B cell (primary cell): ENCODE results near the gene MYL6B. TPM values are rescaled to one million over a fixed set of nuclear protein-coding genes. Genes with fewer than 3 reads are reported as not detected.

Source experiments
- ATAC-seq: fragments of 200-7000 bp; cut with Tn5 transposase; one replicate; pipeline ENCODE4 v1.10.0; 2021; ENCODE audit warnings: low read depth, mild to moderate bottlenecking, moderate number of reproducible peaks, moderate library complexity
- CTCF ChIA-PET: fragments of 350-600 bp; sonication (Branson Sonifier 250); formaldehyde crosslinking; loops from one replicate; lab custom pipeline; 2021; ENCODE audit warnings: antibody characterized with exemption, inconsistent platforms; lab: Charles Lee
- POLR2A ChIA-PET: fragments of 350-600 bp; sonication (Branson Sonifier 250); formaldehyde crosslinking; loops from one replicate; lab custom pipeline; 2021; ENCODE audit warnings: antibody characterized with exemption; lab: Charles Lee
- DNase-seq: peaks from one replicate; pipeline ENCODE4 v3.0.0; 2013
- H2AFZ ChIP-seq: 2 replicates; pipeline ENCODE4 v1.6.1; 2012; ENCODE audit warnings: mild to moderate bottlenecking, low read depth, low read length; ENCODE audit not compliant: insufficient read depth, poor library complexity, severe bottlenecking
- H3K27ac ChIP-seq, 2 donors: 1 replicate in 1 of 2; 2 replicates in 1 of 2; pipeline ENCODE4 v1.5.1; 2012 to 2013; ENCODE audit warnings: low read length in 2 of 2, mild to moderate bottlenecking in 2 of 2, moderate library complexity in 1 of 2
- H3K27me3 ChIP-seq, 4 experiments: fragments of 200-600 bp in 1 of 4; sonication (generic) in 1 of 4; replicated peaks in 1 of 4; 1 replicate in 2 of 4; 2 replicates in 2 of 4; pipeline versions ENCODE4 v1.6.1 to v1.7.0; 2013 to 2016; ENCODE audit warnings: low read length in 3 of 4, mild to moderate bottlenecking in 2 of 4, mixed read lengths in 1 of 4, moderate library complexity in 1 of 4; ENCODE audit not compliant: insufficient read depth in 4 of 4, control insufficient read depth in 3 of 4; ENCODE audit errors: control extremely low read depth in 1 of 4
- H3K36me3 ChIP-seq, 2 experiments: replicated peaks in 1 of 2; 1 replicate in 1 of 2; 2 replicates in 1 of 2; pipeline versions ENCODE4 v1.6.1 to v1.7.1; 2013; ENCODE audit warnings: low read length in 1 of 2; ENCODE audit not compliant: insufficient read depth in 2 of 2, control insufficient read depth in 1 of 2; ENCODE audit errors: control extremely low read depth in 1 of 2, extremely low read depth in 1 of 2
- H3K4me1 ChIP-seq, 2 donors: fragments of 200-600 bp in 1 of 2; sonication (generic) in 1 of 2; 1 replicate in 1 of 2; 2 replicates in 1 of 2; pipeline versions ENCODE4 v1.5.1 to v1.6.1; 2013 to 2017; ENCODE audit warnings: low read length in 2 of 2; ENCODE audit not compliant: control insufficient read depth in 2 of 2, insufficient read depth in 2 of 2
- H3K4me2 ChIP-seq: replicated peaks from 2 replicates; pipeline ENCODE3; 2012; ENCODE audit warnings: mild to moderate bottlenecking, low read depth, low read length; ENCODE audit not compliant: poor library complexity, severe bottlenecking
- H3K4me3 ChIP-seq, 5 experiments: fragments of 200-600 bp in 1 of 5; sonication (generic) in 1 of 5; 1 replicate in 3 of 5; 2 replicates in 2 of 5; pipeline versions ENCODE4 v1.5.1 to v1.7.0; 2011 to 2016; ENCODE audit warnings: low read length in 4 of 5, mild to moderate bottlenecking in 4 of 5, low read depth in 2 of 5, control low read depth in 1 of 5, moderate library complexity in 1 of 5; ENCODE audit not compliant: insufficient read depth in 1 of 5; ENCODE audit errors: control extremely low read depth in 1 of 5, extremely low read depth in 1 of 5
- H3K79me2 ChIP-seq: fragments of 200-600 bp; sonication (generic); one replicate; pipeline ENCODE4 v1.6.0; 2016; ENCODE audit warnings: low read length; ENCODE audit not compliant: control insufficient read depth, insufficient read depth
- H3K9ac ChIP-seq: fragments of 200-600 bp; sonication (generic); 2 replicates; pipeline ENCODE4 v1.6.1; 2017; ENCODE audit warnings: mild to moderate bottlenecking, low read length, moderate library complexity
- H3K9me3 ChIP-seq, 3 donors: one replicate each; pipeline versions ENCODE4 v1.6.1 to v1.7.1; 2013; ENCODE audit warnings: low read length in 2 of 3; ENCODE audit not compliant: control insufficient read depth in 2 of 3, insufficient read depth in 1 of 3; ENCODE audit errors: control extremely low read depth in 1 of 3
- H4K20me1 ChIP-seq: 2 replicates; pipeline ENCODE4 v1.6.0; 2012; ENCODE audit warnings: mild to moderate bottlenecking, low read length; ENCODE audit not compliant: insufficient read depth, control insufficient read depth, poor library complexity, severe bottlenecking
- H3K27ac Mint-ChIP-seq: one replicate; pipeline ENCODE4 v1.8.0; 2021; ENCODE audit warnings: mixed read lengths
- H3K27me3 Mint-ChIP-seq: one replicate; pipeline ENCODE4 v1.8.0; 2021; ENCODE audit warnings: mixed read lengths
- H3K4me1 Mint-ChIP-seq: one replicate; pipeline ENCODE4 v1.8.0; 2021; ENCODE audit warnings: mixed read lengths
- H3K4me3 Mint-ChIP-seq: one replicate; pipeline ENCODE4 v1.8.0; 2021; ENCODE audit warnings: mixed read lengths
- H3K9me3 Mint-ChIP-seq: one replicate; pipeline ENCODE4 v1.8.0; 2022; ENCODE audit warnings: mixed read lengths; ENCODE audit not compliant: insufficient read depth
- EZH2 ChIP-seq: IDR thresholded peaks from 2 replicates; pipeline ENCODE4 v1.6.1; 2012; ENCODE audit warnings: borderline replicate concordance, low read depth, mild to moderate bottlenecking, moderate library complexity, low read length; ENCODE audit not compliant: insufficient read depth, poor library complexity, severe bottlenecking
- WGBS: methylation state at CpG from one replicate; pipeline ENCODE4 v1.1.5; 2013; ENCODE audit warnings: missing lambda C conversion rate; ENCODE audit not compliant: insufficient coverage; 5-methylcytosine and 5-hydroxymethylcytosine counted together
- intact Hi-C: fragments of 100-400 bp; cut with micrococcal nuclease; formaldehyde crosslinking; loops from one replicate; pipeline ENCODE4 v1.10.0; 2022
- polyA plus RNA-seq: library from polyadenylated mRNA; depleted of rRNA; stranded (reverse); fragments of >200 nt; gene quantifications from 2 replicates; pipeline ENCODE4 v1.2.3, GENCODE V29; 2012
- total RNA-seq, 2 donors: library from RNA; stranded (reverse); fragments of 120-200 nt in 1 of 2; gene quantifications; 1 replicate in 1 of 2; 2 replicates in 1 of 2; pipeline versions ENCODE4 v1.2.3 to v1.2.4, GENCODE V29; 2013 to 2022
- TF ChIP-seq, protein P1 (sequence below): fragments of 200-600 bp; IDR thresholded peaks from one replicate; pipeline ENCODE4 v1.8.0; 2022; ENCODE audit warnings: antibody characterized with exemption, mild to moderate bottlenecking

MYL6B gene
- total and polyA plus RNA-seq, 2 donors (not counting 1 experiment from before 2014, with no cell fraction given) = 25.7 to 27.8 TPM

DNA sequence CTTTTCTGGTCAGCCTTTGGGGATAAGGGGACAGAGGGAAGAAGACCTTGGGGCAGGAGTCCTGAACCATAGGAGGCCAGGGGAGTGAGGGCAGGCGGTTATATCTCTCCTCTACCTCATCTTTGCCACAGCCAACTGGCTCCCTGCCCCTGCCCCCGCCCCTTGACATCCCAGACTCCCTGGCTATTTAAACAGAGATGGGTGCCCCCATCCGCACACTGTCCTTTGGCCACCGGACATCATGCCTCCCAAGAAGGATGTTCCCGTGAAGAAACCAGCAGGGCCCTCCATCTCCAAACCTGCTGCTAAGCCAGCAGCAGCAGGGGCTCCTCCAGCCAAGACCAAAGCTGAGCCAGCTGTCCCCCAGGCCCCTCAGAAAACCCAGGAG is 1.3 kb downstream of the MYL6B start:
- intact Hi-C loops = loop anchor here (10.0 kb wide), 1 partner anchor 921 kb away; the partner anchor contains the start of gene NEMP1
- H3K9me3 ChIP-seq = no peaks in the 10 kb centered on the region
- POLR2A ChIA-PET = no interaction called here
- Mint-ChIP-seq H3K4me1 (peaks cover 41% of the 10 kb centered on the region), H3K27ac (no peak overlapping the region), H3K27me3 (no peaks in the 10 kb centered on the region), H3K4me3 (peak overlapping the region; percentile 54), H3K9me3 (no peaks in the 10 kb centered on the region)
- no peak overlapping the region for H3K9ac ChIP-seq
- TF ChIP-seq, protein P1, sequence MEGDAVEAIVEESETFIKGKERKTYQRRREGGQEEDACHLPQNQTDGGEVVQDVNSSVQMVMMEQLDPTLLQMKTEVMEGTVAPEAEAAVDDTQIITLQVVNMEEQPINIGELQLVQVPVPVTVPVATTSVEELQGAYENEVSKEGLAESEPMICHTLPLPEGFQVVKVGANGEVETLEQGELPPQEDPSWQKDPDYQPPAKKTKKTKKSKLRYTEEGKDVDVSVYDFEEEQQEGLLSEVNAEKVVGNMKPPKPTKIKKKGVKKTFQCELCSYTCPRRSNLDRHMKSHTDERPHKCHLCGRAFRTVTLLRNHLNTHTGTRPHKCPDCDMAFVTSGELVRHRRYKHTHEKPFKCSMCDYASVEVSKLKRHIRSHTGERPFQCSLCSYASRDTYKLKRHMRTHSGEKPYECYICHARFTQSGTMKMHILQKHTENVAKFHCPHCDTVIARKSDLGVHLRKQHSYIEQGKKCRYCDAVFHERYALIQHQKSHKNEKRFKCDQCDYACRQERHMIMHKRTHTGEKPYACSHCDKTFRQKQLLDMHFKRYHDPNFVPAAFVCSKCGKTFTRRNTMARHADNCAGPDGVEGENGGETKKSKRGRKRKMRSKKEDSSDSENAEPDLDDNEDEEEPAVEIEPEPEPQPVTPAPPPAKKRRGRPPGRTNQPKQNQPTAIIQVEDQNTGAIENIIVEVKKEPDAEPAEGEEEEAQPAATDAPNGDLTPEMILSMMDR = no peak
- TF ChIP-seq EZH2 = no peak
- CTCF ChIA-PET = interaction anchor here (2.0 to 2.3 kb wide), 2 partner anchors 35 to 69 kb away, joined by 6 to 14 read pairs; partner anchors contain the start of genes RNF41 and SMARCC2
- peaks cover 70% of the 10 kb centered on the region for H3K79me2 ChIP-seq
- 100% methylated on average over 4 of the region's 5 CpGs for WGBS
- no peaks in the 10 kb centered on the region for H4K20me1 ChIP-seq
- no peak for ATAC-seq
- peaks cover 0 to 3% of the 10 kb centered on the region in 2 experiments for H3K36me3 ChIP-seq
- H2AFZ ChIP-seq = no peak overlapping the region
- H3K4me2 ChIP-seq = no peak overlapping the region
- H3K4me1 ChIP-seq = peaks cover 15 to 31% of the 10 kb centered on the region in 2 donors
- no peaks in the 10 kb centered on the region for H3K27me3 ChIP-seq
- H3K27ac ChIP-seq = no peak overlapping the region
- no peak for DNase-seq
- H3K4me3 ChIP-seq = no peak overlapping the region

DNA sequence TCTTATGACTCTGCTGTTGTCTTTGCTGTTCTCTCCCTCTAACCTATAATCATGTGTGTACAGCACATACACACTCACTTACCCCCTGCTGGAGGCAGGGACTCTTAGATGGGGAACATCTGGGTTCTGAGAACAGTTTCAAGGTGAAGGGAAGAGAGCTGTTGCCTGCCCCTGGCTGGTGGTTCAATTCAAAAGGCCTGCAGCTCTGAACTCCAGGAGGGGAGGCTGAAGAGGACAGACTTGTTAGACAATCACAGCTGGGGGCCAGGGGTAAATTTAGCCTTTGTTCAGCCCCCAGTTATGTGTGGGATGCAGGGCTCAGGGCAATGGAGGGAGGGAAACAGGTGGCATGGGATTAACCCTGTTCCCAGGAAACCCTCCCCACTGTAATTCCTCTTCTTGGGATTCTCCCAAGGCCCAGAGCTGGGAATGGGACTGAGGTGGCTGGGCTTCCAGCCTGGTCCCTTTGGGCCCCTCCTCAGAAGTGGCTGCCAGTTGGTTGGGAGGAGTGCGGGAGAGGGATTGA is 1.9 kb downstream of the MYL6B start:
- intact Hi-C loops = loop anchor here (10.0 kb wide), 1 partner anchor 920 kb away; the partner anchor contains the start of gene NEMP1

More for the DNA sequence above, 1.9 kb downstream of the MYL6B start:
- Histone ChIP-seq H3K36me3 (peaks cover 0 to 3% of the 10 kb centered on the region in 2 experiments), H3K4me2 (no peak overlapping the region), H3K9ac (no peak overlapping the region), H3K79me2 (peaks cover 76% of the 10 kb centered on the region), H3K9me3 (no peaks in the 10 kb centered on the region), H4K20me1 (peaks cover 3% of the 10 kb centered on the region), H3K4me1 (peaks cover 20 to 38% of the 10 kb centered on the region in 2 donors), H3K27ac (no peak overlapping the region), H3K27me3 (no peaks in the 10 kb centered on the region), H2AFZ (no peak overlapping the region), H3K4me3 (no peak overlapping the region)
- Mint-ChIP-seq H3K4me1 (peaks cover 47% of the 10 kb centered on the region), H3K27me3 (no peaks in the 10 kb centered on the region), H3K9me3 (no peaks in the 10 kb centered on the region), H3K27ac (no peak overlapping the region), H3K4me3 (no peak overlapping the region)
- POLR2A ChIA-PET = interaction anchor here (0.6 to 1.3 kb wide), 2 partner anchors 15 to 55 kb away, joined by 3 read pairs; no protein-coding TSS in a partner anchor
- WGBS = no CpG with 5 or more reads among the region's 1 CpG
- no peak for TF ChIP-seq EZH2
- TF ChIP-seq, protein P1 = no peak
- no peak for ATAC-seq
- no peak for DNase-seq
- CTCF ChIA-PET = interaction anchor here (0.9 to 2.9 kb wide), 6 partner anchors 26 to 68 kb away, joined by 4 to 14 read pairs (median 6); partner anchors contain the start of genes ESYT1, RNF41, SMARCC2 and ZC3H10
